GM12878 (cell line): ENCODE results near the gene ABCC4. TPM values are rescaled to one million over a fixed set of nuclear protein-coding genes. Genes with fewer than 3 reads are reported as not detected.
A peak's percentile ranks its signal among the peaks of the same experiment; 100 is the strongest.

Source experiments
- ATF7 ChIP-seq: fragments of 450-650 bp; IDR thresholded peaks from 2 replicates; pipeline ENCODE4 v1.6.1; 2016; ENCODE audit warnings: low read depth, mild to moderate bottlenecking
- BRCA1 ChIP-seq: IDR thresholded peaks from 2 replicates; pipeline ENCODE4 v1.6.1; 2011; ENCODE audit warnings: low read depth, low read length, improper control_type of control experiment
- EED ChIP-seq: sonication (generic); IDR thresholded peaks from 2 replicates; pipeline ENCODE4 v1.6.1; 2016; ENCODE audit warnings: antibody characterized with exemption, low read depth
- ESRRA ChIP-seq: IDR thresholded peaks from 2 replicates; pipeline ENCODE4 v1.6.1; 2012; ENCODE audit warnings: mild to moderate bottlenecking, low read length, improper control_type of control experiment
- EZH2 ChIP-seq: IDR thresholded peaks from 2 replicates; pipeline ENCODE4 v1.6.1; 2012; ENCODE audit warnings: low read depth, mild to moderate bottlenecking, control low read depth, inconsistent platforms, low read length, borderline replicate concordance; ENCODE audit not compliant: control insufficient read depth
- HDAC6 ChIP-seq: fragments of 200-600 bp; sonication (generic); IDR thresholded peaks from one replicate; pipeline ENCODE4 v1.8.0; 2017; ENCODE audit warnings: antibody characterized with exemption; ENCODE audit not compliant: unreplicated experiment
- JUNB ChIP-seq: IDR thresholded peaks from 2 replicates; pipeline ENCODE4 v1.6.1; 2016; ENCODE audit warnings: antibody characterized with exemption, mild to moderate bottlenecking
- NR2C1 ChIP-seq: fragments of 450-650 bp; IDR thresholded peaks from 2 replicates; pipeline ENCODE4 v1.6.1; 2017; ENCODE audit warnings: antibody characterized with exemption, mild to moderate bottlenecking, moderate library complexity
- PAX5 ChIP-seq: IDR thresholded peaks from 2 replicates; pipeline ENCODE4 v1.6.1; 2011; ENCODE audit warnings: low read depth, low read length, borderline replicate concordance
- RFX5 ChIP-seq: IDR thresholded peaks from 2 replicates; pipeline ENCODE4 v1.6.1; 2011; ENCODE audit warnings: low read depth, low read length, improper control_type of control experiment
- ZNF217 ChIP-seq: fragments of 450-650 bp; IDR thresholded peaks from 2 replicates; pipeline ENCODE4 v1.6.1; 2017; ENCODE audit warnings: antibody characterized with exemption, mild to moderate bottlenecking
- polyA plus RNA-seq, 11 experiments: library from polyadenylated mRNA; depleted of rRNA in 4 of 11; unstranded in 6 of 11; stranded (reverse) in 5 of 11; fragments of >200 nt; fragmentation: Nextera tagmentation in 4 of 11; fragmentation: Illumina TruSeq in 1 of 11; extraction: Ambion mirVana in 4 of 11; extraction: Trizol in 1 of 11; gene quantifications; 1 replicate in 1 of 11; 2 replicates in 10 of 11; pipeline versions ENCODE4 v1.2.1 to v1.2.3, GENCODE V29; 2011 to 2016; ENCODE audit warnings: inconsistent platforms in 2 of 11, missing spikeins in 2 of 11, low read depth in 1 of 11
- total RNA-seq, 4 experiments: library from RNA; depleted of rRNA in 3 of 4; stranded (reverse); fragments of >200 nt in 3 of 4; fragmentation: Illumina TruSeq in 1 of 4; extraction: Trizol in 1 of 4; gene quantifications; 2 replicates each; pipeline versions ENCODE4 v1.2.1 to v1.2.3, GENCODE V29; 2013 to 2021
- TF ChIP-seq, protein P1 (sequence below): fragments of 450-650 bp; IDR thresholded peaks from 2 replicates; pipeline ENCODE4 v1.6.1; 2017; ENCODE audit warnings: antibody characterized with exemption, mild to moderate bottlenecking, moderate library complexity
- TF ChIP-seq, protein P2 (sequence below): IDR thresholded peaks from 2 replicates; pipeline ENCODE4 v1.6.1; 2011; ENCODE audit warnings: low read depth, low read length, improper control_type of control experiment, borderline replicate concordance
- TF ChIP-seq, protein P3 (sequence below): IDR thresholded peaks from 2 replicates; pipeline ENCODE4 v1.6.1; 2011; ENCODE audit warnings: borderline replicate concordance, low read depth, mild to moderate bottlenecking, moderate library complexity, low read length; ENCODE audit not compliant: insufficient read depth, poor library complexity, severe bottlenecking
- TF ChIP-seq, protein P4 (sequence below): IDR thresholded peaks from 2 replicates; pipeline ENCODE4 v1.6.1; 2011; ENCODE audit warnings: mild to moderate bottlenecking, low read depth, low read length, moderate library complexity; ENCODE audit not compliant: insufficient replicate concordance
- TF ChIP-seq, protein P5 (sequence below): IDR thresholded peaks from 2 replicates; pipeline ENCODE4 v1.6.1; 2011; ENCODE audit warnings: low read depth, mild to moderate bottlenecking, low read length, moderate library complexity, borderline replicate concordance; ENCODE audit errors: extremely low read depth
- TF ChIP-seq, protein P6 (sequence below): fragments of 150-350 bp; IDR thresholded peaks from 2 replicates; pipeline ENCODE4 v1.6.1; 2016; ENCODE audit warnings: low read depth, low read length
- TF ChIP-seq, protein P7 (sequence below): fragments of 450-650 bp; IDR thresholded peaks from 2 replicates; pipeline ENCODE4 v1.6.1; 2017; ENCODE audit warnings: low read depth, mild to moderate bottlenecking, moderate library complexity

ABCC4 gene
- total and polyA plus RNA-seq, 10 of the 15 experiments (the other 5 are each of a cell fraction or from before 2014, with no cell fraction given), result 7.2 to 44.4 (median 24.1) TPM

DNA sequence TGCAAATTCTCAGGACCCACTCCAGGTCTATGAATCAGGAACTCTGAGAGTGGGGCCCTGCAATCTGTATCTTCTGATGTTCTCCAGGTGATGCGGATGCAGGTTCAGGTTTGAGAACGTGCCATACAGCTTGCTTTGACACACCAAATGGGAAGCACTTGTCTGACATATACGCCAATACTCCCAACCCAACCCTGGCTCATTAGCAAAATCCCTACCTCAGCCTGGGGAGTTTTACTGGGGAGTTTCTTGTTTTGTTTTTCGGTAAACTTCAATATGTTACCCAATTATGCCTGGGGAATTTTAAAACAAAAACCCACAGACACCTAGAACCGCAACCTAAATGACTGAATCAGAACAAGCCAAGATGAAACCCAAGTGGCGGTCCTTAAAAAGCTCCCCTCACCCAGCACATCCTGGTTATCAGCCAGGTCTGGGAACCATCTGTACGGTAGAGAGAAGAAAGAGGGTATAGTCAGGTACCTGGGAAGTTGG is 41.2 kb downstream of the ABCC4 start (continued):
- TF ChIP-seq, protein P1, sequence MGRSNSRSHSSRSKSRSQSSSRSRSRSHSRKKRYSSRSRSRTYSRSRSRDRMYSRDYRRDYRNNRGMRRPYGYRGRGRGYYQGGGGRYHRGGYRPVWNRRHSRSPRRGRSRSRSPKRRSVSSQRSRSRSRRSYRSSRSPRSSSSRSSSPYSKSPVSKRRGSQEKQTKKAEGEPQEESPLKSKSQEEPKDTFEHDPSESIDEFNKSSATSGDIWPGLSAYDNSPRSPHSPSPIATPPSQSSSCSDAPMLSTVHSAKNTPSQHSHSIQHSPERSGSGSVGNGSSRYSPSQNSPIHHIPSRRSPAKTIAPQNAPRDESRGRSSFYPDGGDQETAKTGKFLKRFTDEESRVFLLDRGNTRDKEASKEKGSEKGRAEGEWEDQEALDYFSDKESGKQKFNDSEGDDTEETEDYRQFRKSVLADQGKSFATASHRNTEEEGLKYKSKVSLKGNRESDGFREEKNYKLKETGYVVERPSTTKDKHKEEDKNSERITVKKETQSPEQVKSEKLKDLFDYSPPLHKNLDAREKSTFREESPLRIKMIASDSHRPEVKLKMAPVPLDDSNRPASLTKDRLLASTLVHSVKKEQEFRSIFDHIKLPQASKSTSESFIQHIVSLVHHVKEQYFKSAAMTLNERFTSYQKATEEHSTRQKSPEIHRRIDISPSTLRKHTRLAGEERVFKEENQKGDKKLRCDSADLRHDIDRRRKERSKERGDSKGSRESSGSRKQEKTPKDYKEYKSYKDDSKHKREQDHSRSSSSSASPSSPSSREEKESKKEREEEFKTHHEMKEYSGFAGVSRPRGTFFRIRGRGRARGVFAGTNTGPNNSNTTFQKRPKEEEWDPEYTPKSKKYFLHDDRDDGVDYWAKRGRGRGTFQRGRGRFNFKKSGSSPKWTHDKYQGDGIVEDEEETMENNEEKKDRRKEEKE, result no peak
- 0 out of 2 replicates have a peak, but pooled peaks have one; percentile 37 for TF ChIP-seq ZNF217
- peak; percentile 2; the same call in 1 of the 2 replicates for TF ChIP-seq PAX5
- TF ChIP-seq, protein P2, sequence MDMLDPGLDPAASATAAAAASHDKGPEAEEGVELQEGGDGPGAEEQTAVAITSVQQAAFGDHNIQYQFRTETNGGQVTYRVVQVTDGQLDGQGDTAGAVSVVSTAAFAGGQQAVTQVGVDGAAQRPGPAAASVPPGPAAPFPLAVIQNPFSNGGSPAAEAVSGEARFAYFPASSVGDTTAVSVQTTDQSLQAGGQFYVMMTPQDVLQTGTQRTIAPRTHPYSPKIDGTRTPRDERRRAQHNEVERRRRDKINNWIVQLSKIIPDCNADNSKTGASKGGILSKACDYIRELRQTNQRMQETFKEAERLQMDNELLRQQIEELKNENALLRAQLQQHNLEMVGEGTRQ, result no peak
- TF ChIP-seq HDAC6, result no peak
- TF ChIP-seq, protein P3, sequence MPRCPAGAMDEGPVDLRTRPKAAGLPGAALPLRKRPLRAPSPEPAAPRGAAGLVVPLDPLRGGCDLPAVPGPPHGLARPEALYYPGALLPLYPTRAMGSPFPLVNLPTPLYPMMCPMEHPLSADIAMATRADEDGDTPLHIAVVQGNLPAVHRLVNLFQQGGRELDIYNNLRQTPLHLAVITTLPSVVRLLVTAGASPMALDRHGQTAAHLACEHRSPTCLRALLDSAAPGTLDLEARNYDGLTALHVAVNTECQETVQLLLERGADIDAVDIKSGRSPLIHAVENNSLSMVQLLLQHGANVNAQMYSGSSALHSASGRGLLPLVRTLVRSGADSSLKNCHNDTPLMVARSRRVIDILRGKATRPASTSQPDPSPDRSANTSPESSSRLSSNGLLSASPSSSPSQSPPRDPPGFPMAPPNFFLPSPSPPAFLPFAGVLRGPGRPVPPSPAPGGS, result no peak
- TF ChIP-seq EED, result peak; percentile 91
- TF ChIP-seq BRCA1, result no peak
- peak; percentile 64 for TF ChIP-seq JUNB
- no peak for TF ChIP-seq RFX5
- TF ChIP-seq ESRRA, result no peak
- TF ChIP-seq, protein P4, sequence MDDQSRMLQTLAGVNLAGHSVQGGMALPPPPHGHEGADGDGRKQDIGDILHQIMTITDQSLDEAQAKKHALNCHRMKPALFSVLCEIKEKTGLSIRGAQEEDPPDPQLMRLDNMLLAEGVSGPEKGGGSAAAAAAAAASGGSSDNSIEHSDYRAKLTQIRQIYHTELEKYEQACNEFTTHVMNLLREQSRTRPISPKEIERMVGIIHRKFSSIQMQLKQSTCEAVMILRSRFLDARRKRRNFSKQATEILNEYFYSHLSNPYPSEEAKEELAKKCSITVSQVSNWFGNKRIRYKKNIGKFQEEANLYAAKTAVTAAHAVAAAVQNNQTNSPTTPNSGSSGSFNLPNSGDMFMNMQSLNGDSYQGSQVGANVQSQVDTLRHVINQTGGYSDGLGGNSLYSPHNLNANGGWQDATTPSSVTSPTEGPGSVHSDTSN, result no peak
- TF ChIP-seq, protein P5, sequence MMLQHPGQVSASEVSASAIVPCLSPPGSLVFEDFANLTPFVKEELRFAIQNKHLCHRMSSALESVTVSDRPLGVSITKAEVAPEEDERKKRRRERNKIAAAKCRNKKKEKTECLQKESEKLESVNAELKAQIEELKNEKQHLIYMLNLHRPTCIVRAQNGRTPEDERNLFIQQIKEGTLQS, result peak; percentile 74; the same call in 1 of the 2 replicates
- TF ChIP-seq EZH2, result no peak
- TF ChIP-seq, protein P6, sequence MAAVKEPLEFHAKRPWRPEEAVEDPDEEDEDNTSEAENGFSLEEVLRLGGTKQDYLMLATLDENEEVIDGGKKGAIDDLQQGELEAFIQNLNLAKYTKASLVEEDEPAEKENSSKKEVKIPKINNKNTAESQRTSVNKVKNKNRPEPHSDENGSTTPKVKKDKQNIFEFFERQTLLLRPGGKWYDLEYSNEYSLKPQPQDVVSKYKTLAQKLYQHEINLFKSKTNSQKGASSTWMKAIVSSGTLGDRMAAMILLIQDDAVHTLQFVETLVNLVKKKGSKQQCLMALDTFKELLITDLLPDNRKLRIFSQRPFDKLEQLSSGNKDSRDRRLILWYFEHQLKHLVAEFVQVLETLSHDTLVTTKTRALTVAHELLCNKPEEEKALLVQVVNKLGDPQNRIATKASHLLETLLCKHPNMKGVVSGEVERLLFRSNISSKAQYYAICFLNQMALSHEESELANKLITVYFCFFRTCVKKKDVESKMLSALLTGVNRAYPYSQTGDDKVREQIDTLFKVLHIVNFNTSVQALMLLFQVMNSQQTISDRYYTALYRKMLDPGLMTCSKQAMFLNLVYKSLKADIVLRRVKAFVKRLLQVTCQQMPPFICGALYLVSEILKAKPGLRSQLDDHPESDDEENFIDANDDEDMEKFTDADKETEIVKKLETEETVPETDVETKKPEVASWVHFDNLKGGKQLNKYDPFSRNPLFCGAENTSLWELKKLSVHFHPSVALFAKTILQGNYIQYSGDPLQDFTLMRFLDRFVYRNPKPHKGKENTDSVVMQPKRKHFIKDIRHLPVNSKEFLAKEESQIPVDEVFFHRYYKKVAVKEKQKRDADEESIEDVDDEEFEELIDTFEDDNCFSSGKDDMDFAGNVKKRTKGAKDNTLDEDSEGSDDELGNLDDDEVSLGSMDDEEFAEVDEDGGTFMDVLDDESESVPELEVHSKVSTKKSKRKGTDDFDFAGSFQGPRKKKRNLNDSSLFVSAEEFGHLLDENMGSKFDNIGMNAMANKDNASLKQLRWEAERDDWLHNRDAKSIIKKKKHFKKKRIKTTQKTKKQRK, result no peak
- TF ChIP-seq NR2C1, result no peak
- TF ChIP-seq, protein P7, sequence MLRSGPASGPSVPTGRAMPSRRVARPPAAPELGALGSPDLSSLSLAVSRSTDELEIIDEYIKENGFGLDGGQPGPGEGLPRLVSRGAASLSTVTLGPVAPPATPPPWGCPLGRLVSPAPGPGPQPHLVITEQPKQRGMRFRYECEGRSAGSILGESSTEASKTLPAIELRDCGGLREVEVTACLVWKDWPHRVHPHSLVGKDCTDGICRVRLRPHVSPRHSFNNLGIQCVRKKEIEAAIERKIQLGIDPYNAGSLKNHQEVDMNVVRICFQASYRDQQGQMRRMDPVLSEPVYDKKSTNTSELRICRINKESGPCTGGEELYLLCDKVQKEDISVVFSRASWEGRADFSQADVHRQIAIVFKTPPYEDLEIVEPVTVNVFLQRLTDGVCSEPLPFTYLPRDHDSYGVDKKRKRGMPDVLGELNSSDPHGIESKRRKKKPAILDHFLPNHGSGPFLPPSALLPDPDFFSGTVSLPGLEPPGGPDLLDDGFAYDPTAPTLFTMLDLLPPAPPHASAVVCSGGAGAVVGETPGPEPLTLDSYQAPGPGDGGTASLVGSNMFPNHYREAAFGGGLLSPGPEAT, result peak; percentile 97
- TF ChIP-seq ATF7, result peak; percentile 63
